DOHH2 (cell line): ENCODE results near the gene XRCC5.

Source experiments
- CTCF ChIP-seq: fragments of 200-600 bp; sonication (generic); IDR thresholded peaks from one replicate; pipeline ENCODE4 v1.5.1; 2014; ENCODE audit warnings: antibody characterized with exemption, mild to moderate bottlenecking, low read depth, low read length; ENCODE audit not compliant: poor library complexity, severe bottlenecking
- EZH2phosphoT487 ChIP-seq: fragments of 200-600 bp; sonication (generic); IDR thresholded peaks from 2 replicates; pipeline ENCODE4 v1.6.1; 2017; ENCODE audit warnings: borderline replicate concordance, mild to moderate bottlenecking, antibody characterized with exemption, low read length, moderate library complexity, mixed read lengths

- TF ChIP-seq CTCF, result no peak
- no peak for TF ChIP-seq EZH2phosphoT487
Measured at GRCh38 chr2:216181351-216181750, 72.2 kb downstream of the XRCC5 start.
